HL-60 (cell line): ENCODE data around the gene EML5.

Experiments
- GABPA ChIP-seq: IDR thresholded peaks from 2 replicates; pipeline ENCODE4 v1.6.1; 2012; ENCODE audit warnings: low read depth
- POLR2AphosphoS5 ChIP-seq: IDR thresholded peaks from 2 replicates; pipeline ENCODE4 v1.6.1; 2012; ENCODE audit warnings: low read depth
- TF ChIP-seq, protein P1 (sequence below): IDR thresholded peaks from one replicate; pipeline ENCODE4 v1.5.1; 2011; ENCODE audit warnings: low read length, control low read depth, inconsistent platforms; ENCODE audit not compliant: insufficient read depth

DNA sequence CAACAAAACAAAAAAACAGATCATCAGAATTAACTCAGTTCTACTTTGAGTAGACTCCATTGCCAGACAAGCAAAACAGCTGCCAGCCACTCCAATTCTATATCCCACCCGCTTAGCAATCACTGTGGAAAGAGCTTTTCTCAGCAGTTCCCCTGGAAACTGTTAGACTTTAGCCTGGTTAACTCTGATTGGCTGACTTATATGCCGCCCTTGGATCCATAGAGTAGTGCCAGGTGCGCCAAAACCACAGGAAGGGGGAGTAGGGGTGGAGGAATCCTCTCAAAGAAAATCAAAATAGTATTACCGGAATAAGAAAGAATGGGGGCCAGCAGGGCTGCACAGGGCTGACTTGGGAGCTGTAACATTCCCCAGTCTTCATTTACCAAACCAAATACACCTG lies 5.4 kb upstream of the EML5 start:
- TF ChIP-seq, protein P1, sequence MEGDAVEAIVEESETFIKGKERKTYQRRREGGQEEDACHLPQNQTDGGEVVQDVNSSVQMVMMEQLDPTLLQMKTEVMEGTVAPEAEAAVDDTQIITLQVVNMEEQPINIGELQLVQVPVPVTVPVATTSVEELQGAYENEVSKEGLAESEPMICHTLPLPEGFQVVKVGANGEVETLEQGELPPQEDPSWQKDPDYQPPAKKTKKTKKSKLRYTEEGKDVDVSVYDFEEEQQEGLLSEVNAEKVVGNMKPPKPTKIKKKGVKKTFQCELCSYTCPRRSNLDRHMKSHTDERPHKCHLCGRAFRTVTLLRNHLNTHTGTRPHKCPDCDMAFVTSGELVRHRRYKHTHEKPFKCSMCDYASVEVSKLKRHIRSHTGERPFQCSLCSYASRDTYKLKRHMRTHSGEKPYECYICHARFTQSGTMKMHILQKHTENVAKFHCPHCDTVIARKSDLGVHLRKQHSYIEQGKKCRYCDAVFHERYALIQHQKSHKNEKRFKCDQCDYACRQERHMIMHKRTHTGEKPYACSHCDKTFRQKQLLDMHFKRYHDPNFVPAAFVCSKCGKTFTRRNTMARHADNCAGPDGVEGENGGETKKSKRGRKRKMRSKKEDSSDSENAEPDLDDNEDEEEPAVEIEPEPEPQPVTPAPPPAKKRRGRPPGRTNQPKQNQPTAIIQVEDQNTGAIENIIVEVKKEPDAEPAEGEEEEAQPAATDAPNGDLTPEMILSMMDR, result no peak
- TF ChIP-seq POLR2AphosphoS5 (no peak), GABPA (no peak)
